Spleen (tissue), 7 donors: ENCODE data around the gene TDG.

Experiments
- POLR2A ChIP-seq, 3 donors: fragments of 450-650 bp; IDR thresholded peaks; one replicate each; pipeline ENCODE4 v1.5.1; 2017; ENCODE audit warnings: antibody characterized with exemption in 3 of 3, mild to moderate bottlenecking in 1 of 3
- POLR2AphosphoS5 ChIP-seq, 3 donors: sonication (generic); formaldehyde crosslinking; IDR thresholded peaks; one replicate each; pipeline ENCODE4 v1.5.1; 2017; ENCODE audit warnings: antibody characterized with exemption in 3 of 3
- TF ChIP-seq, protein P1 (sequence below), 11 experiments: fragments of 200-600 bp in 7 of 11; fragments of 450-650 bp in 4 of 11; sonication (generic) in 4 of 11; IDR thresholded peaks in 8 of 11; conservative IDR thresholded peaks in 3 of 11; 1 replicate in 7 of 11; 2 replicates in 4 of 11; pipeline versions ENCODE4 v1.4.0 to v1.8.0; 2016 to 2021; ENCODE audit warnings: antibody characterized with exemption in 11 of 11, inconsistent platforms in 4 of 11, mild to moderate bottlenecking in 1 of 11
- donor health status: DM: no; HTN: no; CAD: no; lungs with moderate emphysema.
- donor health status: DM: no; HTN: no; CAD: no.
- donor health status: DM: no; HTN: no; CAD: no.

GRCh38 chr12:103936679-103937078 is 29.0 kb upstream of the TDG start:
- TF ChIP-seq, protein P1, sequence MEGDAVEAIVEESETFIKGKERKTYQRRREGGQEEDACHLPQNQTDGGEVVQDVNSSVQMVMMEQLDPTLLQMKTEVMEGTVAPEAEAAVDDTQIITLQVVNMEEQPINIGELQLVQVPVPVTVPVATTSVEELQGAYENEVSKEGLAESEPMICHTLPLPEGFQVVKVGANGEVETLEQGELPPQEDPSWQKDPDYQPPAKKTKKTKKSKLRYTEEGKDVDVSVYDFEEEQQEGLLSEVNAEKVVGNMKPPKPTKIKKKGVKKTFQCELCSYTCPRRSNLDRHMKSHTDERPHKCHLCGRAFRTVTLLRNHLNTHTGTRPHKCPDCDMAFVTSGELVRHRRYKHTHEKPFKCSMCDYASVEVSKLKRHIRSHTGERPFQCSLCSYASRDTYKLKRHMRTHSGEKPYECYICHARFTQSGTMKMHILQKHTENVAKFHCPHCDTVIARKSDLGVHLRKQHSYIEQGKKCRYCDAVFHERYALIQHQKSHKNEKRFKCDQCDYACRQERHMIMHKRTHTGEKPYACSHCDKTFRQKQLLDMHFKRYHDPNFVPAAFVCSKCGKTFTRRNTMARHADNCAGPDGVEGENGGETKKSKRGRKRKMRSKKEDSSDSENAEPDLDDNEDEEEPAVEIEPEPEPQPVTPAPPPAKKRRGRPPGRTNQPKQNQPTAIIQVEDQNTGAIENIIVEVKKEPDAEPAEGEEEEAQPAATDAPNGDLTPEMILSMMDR (IDR thresholded peaks at IDR 0.05 in 8 of 11, conservative IDR thresholded peaks at IDR 0.05 in 3 of 11) = no peak
- no peak for TF ChIP-seq POLR2A (IDR thresholded peaks at IDR 0.05)
- TF ChIP-seq POLR2AphosphoS5 (IDR thresholded peaks at IDR 0.05) = no peak
